GM03348 (cell line): ENCODE data around the gene TPTE.
"Not testable (repeated sequence)": the region's sequence is repeated elsewhere in the genome, so short reads cannot be mapped to it uniquely, and the experiment has no call there.

Source experiments
- DNase-seq: peaks from one replicate; pipeline ENCODE4 v3.0.0; 2012; ENCODE audit warnings: low spot score

TPTE gene

GRCh38 chr21:10521091-10521598, at the start of gene TPTE:
Gene TPTE, plus strand, starts transcription at chr21:10521583. Its CDS starts 17,141 bp downstream, at chr21:10538724.
- DNase-seq: no peak

- not testable (repeated sequence) for DNase-seq
These were observed 49.4 kb upstream of the TPTE start for GRCh38 chr21:10471999-10472398.

GRCh38 chr21:10477794-10478193, 43.6 kb upstream of the TPTE start:
- DNase-seq: not testable (repeated sequence)

- not testable (repeated sequence) for DNase-seq
These were observed 41.5 kb upstream of the TPTE start for GRCh38 chr21:10479875-10480274.

- DNase-seq: not testable (repeated sequence)
These were observed 36.5 kb upstream of the TPTE start for GRCh38 chr21:10484864-10485263.

GRCh38 chr21:10490453-10490852, 30.9 kb upstream of the TPTE start:
- not testable (repeated sequence) for DNase-seq

GRCh38 chr21:10511116-10511515, 10.3 kb upstream of the TPTE start:
- no peak for DNase-seq

GRCh38 chr21:10516889-10517288, 4.5 kb upstream of the TPTE start:
- not testable (repeated sequence) for DNase-seq

- not testable (repeated sequence) for DNase-seq
These were observed 3.5 kb upstream of the TPTE start for GRCh38 chr21:10517904-10518303.

GRCh38 chr21:10521835-10522500, 585 bp downstream of the TPTE start:
- not testable (repeated sequence) for DNase-seq

- no peak for DNase-seq
These were observed 18.6 kb downstream of the TPTE start for GRCh38 chr21:10539956-10540355.

- not testable (repeated sequence) for DNase-seq
These were observed 23.0 kb downstream of the TPTE start for GRCh38 chr21:10544376-10544775.

- not testable (repeated sequence) for DNase-seq
These were observed 26.5 kb downstream of the TPTE start for GRCh38 chr21:10547868-10548267.

GRCh38 chr21:10548331-10548954, 27.1 kb downstream of the TPTE start:
- DNase-seq: not testable (repeated sequence)

- not testable (repeated sequence) for DNase-seq
These were observed 49.4 kb downstream of the TPTE start for GRCh38 chr21:10570803-10571202.

GRCh38 chr21:10574531-10575310, 53.3 kb downstream of the TPTE start:
- DNase-seq: not testable (repeated sequence)

GRCh38 chr21:10575311-10575667, 53.9 kb downstream of the TPTE start:
- DNase-seq: no peak

GRCh38 chr21:10578910-10579309, 57.5 kb downstream of the TPTE start:
- not testable (repeated sequence) for DNase-seq

- not testable (repeated sequence) for DNase-seq
These were observed 67.7 kb downstream of the TPTE start for GRCh38 chr21:10589115-10589514.

- not testable (repeated sequence) for DNase-seq
These were observed 85.7 kb downstream of the TPTE start for GRCh38 chr21:10607074-10607473.

- DNase-seq: not testable (repeated sequence)
These were observed 92.9 kb downstream of the TPTE start for GRCh38 chr21:10614285-10614684.

- not testable (repeated sequence) for DNase-seq
These were observed 94.7 kb downstream of the TPTE start for GRCh38 chr21:10616061-10616460.

GRCh38 chr21:10616535-10616934, 95.2 kb downstream of the TPTE start:
- DNase-seq: no peak
